Stomach (tissue), 9 donors: ENCODE data around the gene SPDYE6. TPM values are rescaled to one million over a fixed set of nuclear protein-coding genes. Genes with fewer than 3 reads are reported as not detected.
"Not testable (repeated sequence)": the region's sequence is repeated elsewhere in the genome, so short reads cannot be mapped to it uniquely, and the experiment has no call there.

Source experiments
- DNase-seq, 2 donors: peaks; one replicate each; pipeline versions ENCODE4 v3.0.0 to v3.0.0-alpha.2; 2013 to 2019
- H3K27ac ChIP-seq, 5 donors: fragments of 200-600 bp in 4 of 5; sonication (generic) in 4 of 5; one replicate each; pipeline ENCODE4 v1.5.1; 2013 to 2019; ENCODE audit warnings: mild to moderate bottlenecking in 1 of 5, moderate library complexity in 1 of 5
- H3K27me3 ChIP-seq, 3 donors: fragments of 200-600 bp; sonication (generic); one replicate each; pipeline ENCODE4 v1.5.1; 2017 to 2019; ENCODE audit warnings: mixed run types in 1 of 3
- H3K36me3 ChIP-seq, 4 donors: fragments of 200-600 bp; sonication (generic); 1 replicate in 3 of 4; 2 replicates in 1 of 4; pipeline ENCODE4 v1.5.1; 2016 to 2019
- H3K4me1 ChIP-seq, 4 donors: fragments of 200-600 bp; sonication (generic); one replicate each; pipeline ENCODE4 v1.5.1; 2016 to 2019
- H3K4me3 ChIP-seq, 4 donors: fragments of 200-600 bp; sonication (generic) in 3 of 4; one replicate each; pipeline ENCODE4 v1.5.1; 2016 to 2019; ENCODE audit warnings: mild to moderate bottlenecking in 1 of 4
- H3K9me3 ChIP-seq, 4 donors: fragments of 200-600 bp; sonication (generic); one replicate each; pipeline ENCODE4 v1.5.1; 2016 to 2019
- EP300 ChIP-seq: sonication (generic); formaldehyde crosslinking; IDR thresholded peaks from one replicate; pipeline ENCODE4 v1.6.1; 2017; ENCODE audit warnings: antibody characterized with exemption
- POLR2A ChIP-seq, 4 donors: fragments of 450-650 bp; IDR thresholded peaks; one replicate each; pipeline ENCODE4 v1.6.1; 2016; ENCODE audit warnings: antibody characterized with exemption in 4 of 4, control low read depth in 2 of 4, mild to moderate bottlenecking in 1 of 4, moderate library complexity in 1 of 4
- POLR2AphosphoS5 ChIP-seq, 3 donors: sonication (generic); formaldehyde crosslinking; IDR thresholded peaks; one replicate each; pipeline ENCODE4 v1.6.1; 2016; ENCODE audit warnings: antibody characterized with exemption in 3 of 3
- WGBS, 5 donors: extraction: QIAGEN DNeasy Blood & Tissue Kit in 3 of 5; methylation state at CpG; one replicate each; pipeline versions ENCODE4 v1.1.5 to v1.1.7; 2013 to 2018; 5-methylcytosine and 5-hydroxymethylcytosine counted together
- intact Hi-C: fragments of 100-400 bp; cut with DNase I; formaldehyde crosslinking; loops from one replicate; pipeline ENCODE4 v1.15.1; 2023; ENCODE audit warnings: low total_unique reads
- polyA plus RNA-seq, 3 donors: library from polyadenylated mRNA; stranded (reverse); fragments of 200-250 nt; gene quantifications; one replicate each; pipeline ENCODE4 v1.2.3, GENCODE V29; 2013
- total RNA-seq, 5 donors: library from RNA; depleted of rRNA; stranded (reverse); fragments of >200 nt; gene quantifications; one replicate each; pipeline versions ENCODE4 v1.1.0 to v1.2.3, GENCODE V29; 2014 to 2016
- TF ChIP-seq, protein P1 (sequence below), 7 experiments: fragments of 450-650 bp in 4 of 7; fragments of 200-600 bp in 3 of 7; sonication (generic) in 3 of 7; IDR thresholded peaks; one replicate each; pipeline ENCODE4 v1.5.1; 2016 to 2019; ENCODE audit warnings: antibody characterized with exemption in 7 of 7, control low read depth in 2 of 7, mild to moderate bottlenecking in 1 of 7
- donor health status: healthy with polysubstance abuse.
- donor health status: Bipolar disorder and iron deficiency.
- donor health status: healthy.

The SPDYE6 gene
- total and polyA plus RNA-seq, 8 donors: not detected

DNA sequence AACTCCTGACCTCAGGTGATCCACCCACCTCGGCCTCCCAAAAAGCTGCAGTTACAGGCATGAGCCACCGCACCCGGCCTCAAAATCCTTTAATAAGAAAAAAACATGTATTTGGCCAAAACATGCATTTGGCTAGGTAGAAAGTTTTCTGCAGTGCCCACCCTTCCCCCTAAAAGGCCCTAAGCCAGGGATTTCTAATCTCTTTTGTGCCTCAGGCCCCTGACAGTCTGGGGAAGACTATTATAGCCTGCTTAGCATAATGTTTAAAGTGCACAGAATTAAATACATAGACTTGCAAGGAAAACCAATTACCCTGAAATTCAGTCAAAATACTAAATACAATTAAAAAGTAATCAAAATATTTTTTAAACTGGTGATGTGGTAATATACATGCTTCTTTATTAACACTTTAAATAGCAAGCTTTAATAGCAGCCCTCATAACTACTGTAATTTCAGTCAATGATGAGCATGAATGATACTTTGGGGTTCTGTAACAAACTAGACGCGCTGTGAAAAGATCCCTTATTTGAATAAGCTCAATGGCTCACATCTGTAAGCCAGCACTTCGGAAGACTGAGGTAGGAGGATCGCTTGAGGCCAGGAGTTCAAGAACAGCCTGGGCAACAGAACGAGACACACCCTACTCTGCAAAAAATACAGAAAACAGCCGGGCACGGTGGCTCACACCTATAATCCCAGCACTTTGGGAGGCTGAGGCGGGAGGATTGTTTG lies 29.9 kb downstream of the SPDYE6 start:
- Histone ChIP-seq H3K4me1 (no peaks in the 10 kb centered on the region), H3K36me3 (no peaks in the 10 kb centered on the region), H3K4me3 (no peak overlapping the region), H3K27ac (no peak overlapping the region), H3K9me3 (no peaks in the 10 kb centered on the region), H3K27me3 (peaks cover 0 to 44% (median 0%) of the 10 kb centered on the region in 3 donors)
- no peak for TF ChIP-seq POLR2A (IDR thresholded peaks at IDR 0.05)
- no peak for TF ChIP-seq EP300
- TF ChIP-seq, protein P1, sequence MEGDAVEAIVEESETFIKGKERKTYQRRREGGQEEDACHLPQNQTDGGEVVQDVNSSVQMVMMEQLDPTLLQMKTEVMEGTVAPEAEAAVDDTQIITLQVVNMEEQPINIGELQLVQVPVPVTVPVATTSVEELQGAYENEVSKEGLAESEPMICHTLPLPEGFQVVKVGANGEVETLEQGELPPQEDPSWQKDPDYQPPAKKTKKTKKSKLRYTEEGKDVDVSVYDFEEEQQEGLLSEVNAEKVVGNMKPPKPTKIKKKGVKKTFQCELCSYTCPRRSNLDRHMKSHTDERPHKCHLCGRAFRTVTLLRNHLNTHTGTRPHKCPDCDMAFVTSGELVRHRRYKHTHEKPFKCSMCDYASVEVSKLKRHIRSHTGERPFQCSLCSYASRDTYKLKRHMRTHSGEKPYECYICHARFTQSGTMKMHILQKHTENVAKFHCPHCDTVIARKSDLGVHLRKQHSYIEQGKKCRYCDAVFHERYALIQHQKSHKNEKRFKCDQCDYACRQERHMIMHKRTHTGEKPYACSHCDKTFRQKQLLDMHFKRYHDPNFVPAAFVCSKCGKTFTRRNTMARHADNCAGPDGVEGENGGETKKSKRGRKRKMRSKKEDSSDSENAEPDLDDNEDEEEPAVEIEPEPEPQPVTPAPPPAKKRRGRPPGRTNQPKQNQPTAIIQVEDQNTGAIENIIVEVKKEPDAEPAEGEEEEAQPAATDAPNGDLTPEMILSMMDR (IDR thresholded peaks at IDR 0.05): no peak
- no peak for TF ChIP-seq POLR2AphosphoS5 (IDR thresholded peaks at IDR 0.05)
- intact Hi-C loops: no loop called here
- no peak for DNase-seq
- WGBS, 5 donors: 82 to 94% (median 86%) methylated on average over 11 of the region's 11 CpGs

DNA sequence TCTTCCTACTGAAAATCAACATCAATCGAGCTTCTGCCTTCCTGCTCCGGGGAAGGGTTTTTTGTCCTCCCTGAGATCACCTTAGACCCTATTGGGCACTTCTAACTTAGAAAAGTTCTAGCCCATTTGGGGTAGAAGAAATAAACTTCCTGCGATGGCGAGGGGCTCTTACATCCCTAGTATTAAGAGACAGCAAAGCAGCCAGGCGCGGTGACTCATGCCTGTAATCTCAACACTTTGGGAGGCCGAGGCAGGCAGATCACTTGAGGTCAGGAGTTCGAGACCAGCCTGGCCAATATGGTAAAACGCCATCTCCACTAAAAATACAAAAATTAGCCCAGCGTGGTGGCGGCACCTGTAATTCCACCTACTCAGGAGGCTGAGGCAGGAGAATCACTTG lies 31.1 kb downstream of the SPDYE6 start:
- DNase-seq, H3K4me1 ChIP-seq, intact Hi-C loops, H3K9me3 ChIP-seq, H3K27ac ChIP-seq, H3K36me3 ChIP-seq, H3K4me3 ChIP-seq: not testable (repeated sequence)
- peaks cover 0 to 57% (median 0%) of the 10 kb centered on the region in 3 donors for H3K27me3 ChIP-seq
- 86 to 87% (median 86%) methylated on average over 11 of the region's 11 CpGs for WGBS, 5 donors

DNA sequence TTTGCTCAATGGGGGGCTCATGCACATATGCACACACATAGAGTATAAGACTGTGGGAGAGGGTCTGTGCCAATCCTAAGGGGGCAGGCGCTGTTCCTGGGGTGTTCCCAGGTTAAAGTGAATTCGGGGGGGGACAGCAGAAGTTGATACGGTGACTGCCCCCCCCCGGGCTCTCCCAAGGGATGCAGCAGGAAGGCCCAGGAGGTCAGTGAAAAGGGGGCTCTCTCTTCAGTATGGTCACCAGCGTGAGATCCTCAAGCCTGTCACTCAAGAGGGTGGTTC lies 32.4 kb downstream of the SPDYE6 start:
- H3K27ac ChIP-seq: no peak overlapping the region
- H3K36me3 ChIP-seq: no peaks in the 10 kb centered on the region
- H3K9me3 ChIP-seq: no peaks in the 10 kb centered on the region
- peaks cover 0 to 57% (median 0%) of the 10 kb centered on the region in 3 donors for H3K27me3 ChIP-seq
- TF ChIP-seq POLR2AphosphoS5 (IDR thresholded peaks at IDR 0.05): no peak
- TF ChIP-seq, protein P1 (IDR thresholded peaks at IDR 0.05): no peak
- no peak for TF ChIP-seq EP300
- no peak for DNase-seq
- 86 to 91% (median 90%) methylated on average over 5 of the region's 5 CpGs for WGBS, 5 donors
- peaks cover 0 to 6% (median 4%) of the 10 kb centered on the region in 4 donors for H3K4me1 ChIP-seq
- no peak overlapping the region for H3K4me3 ChIP-seq
- intact Hi-C loops: no loop called here

DNA sequence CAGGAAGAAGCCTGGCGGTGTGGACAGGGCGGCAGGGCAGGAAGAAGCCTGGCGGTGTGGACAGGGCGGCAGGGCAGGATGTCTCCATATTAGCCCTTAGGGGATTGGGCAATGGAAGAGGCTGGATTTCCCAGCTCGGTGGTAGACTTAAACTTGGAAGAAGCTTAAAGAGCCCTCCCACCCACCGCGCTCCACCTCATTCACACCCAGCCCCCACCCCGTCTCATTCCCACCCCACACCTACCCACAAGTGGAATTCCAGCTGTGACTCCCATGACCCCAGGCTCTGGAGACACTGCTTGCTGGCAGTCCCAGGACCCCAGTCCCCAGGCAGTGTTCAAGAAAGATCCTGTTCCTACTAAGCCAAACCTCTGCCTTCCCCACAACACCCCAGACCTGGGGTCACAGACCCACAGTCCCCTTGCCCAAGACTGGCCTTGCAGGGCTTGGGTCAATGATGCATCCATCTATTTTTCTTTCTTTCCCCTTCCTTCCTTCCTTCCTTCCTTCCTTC lies 34.0 kb downstream of the SPDYE6 start:
- WGBS, 5 donors: 72 to 84% (median 83%) methylated on average over 4 to 8 of the region's 8 CpGs
- H3K27ac ChIP-seq: no peak overlapping the region
- no peak overlapping the region for H3K4me3 ChIP-seq
- H3K9me3 ChIP-seq: no peaks in the 10 kb centered on the region
- no peak for DNase-seq
- no peak for TF ChIP-seq POLR2A (IDR thresholded peaks at IDR 0.05)
- no peak for TF ChIP-seq POLR2AphosphoS5 (IDR thresholded peaks at IDR 0.05)
- TF ChIP-seq, protein P1 (IDR thresholded peaks at IDR 0.05): no peak
- TF ChIP-seq EP300: no peak
- peaks cover 0 to 4% (median 2%) of the 10 kb centered on the region in 4 donors for H3K36me3 ChIP-seq
- H3K4me1 ChIP-seq: peaks cover 0 to 8% (median 6%) of the 10 kb centered on the region in 4 donors
- peaks cover 0 to 57% (median 0%) of the 10 kb centered on the region in 3 donors for H3K27me3 ChIP-seq
- intact Hi-C loops: no loop called here
